Measurements from ENCODE around the gene AJAP1.

AJAP1 gene

GRCh38 chr1:4771267-4771666 is 116.9 kb downstream of the AJAP1 start:
- no peak for DNase-seq
- H3K9me2 ChIP-seq (replicated peaks; ENCODE audit: insufficient read depth, low read length) = no peaks in the 10 kb centered on the region
- H3K36me3 ChIP-seq (replicated peaks; ENCODE audit: insufficient read depth, low read length) = no peaks in the 10 kb centered on the region
- H3K9me3 ChIP-seq (replicated peaks; ENCODE audit: insufficient read depth, low read length) = no peaks in the 10 kb centered on the region
- H3K9ac ChIP-seq (ENCODE audit: low read length) = no peak overlapping the region
- no peak overlapping the region for H3K4me3 ChIP-seq (ENCODE audit: low read length)
- no peaks in the 10 kb centered on the region for H4K20me1 ChIP-seq (ENCODE audit: insufficient read depth, low read length)
- H3K27ac ChIP-seq (ENCODE audit: low read length) = no peak overlapping the region
- H3K4me1 ChIP-seq (ENCODE audit: low read length) = no peaks in the 10 kb centered on the region
- no peaks in the 10 kb centered on the region for H3K79me2 ChIP-seq (ENCODE audit: low read length)
- H3F3A ChIP-seq (ENCODE audit: insufficient read depth, low read length) = no peaks in the 10 kb centered on the region
- TF ChIP-seq EZH2 (optimal IDR thresholded peaks at IDR 0.05; ENCODE audit: low read depth, low read length) (no peak), EZH2phosphoT487 (IDR thresholded peaks at IDR 0.05; ENCODE audit: low read length) (no peak), CTCF (IDR thresholded peaks at IDR 0.05; ENCODE audit: low read length) (no peak)
- H2AFZ ChIP-seq (ENCODE audit: low read length) = no peak overlapping the region
- H3K4me2 ChIP-seq (ENCODE audit: low read depth, low read length) = no peak overlapping the region
- H3K27me3 ChIP-seq (replicated peaks; ENCODE audit: insufficient read depth, low read length) = peaks cover 95% of the 10 kb centered on the region

GRCh38 chr1:4771721-4772120 is 117.3 kb downstream of the AJAP1 start:
- Histone ChIP-seq H3K27ac (ENCODE audit: low read length) (no peak overlapping the region), H3K4me1 (ENCODE audit: low read length) (no peaks in the 10 kb centered on the region), H4K20me1 (ENCODE audit: insufficient read depth, low read length) (no peaks in the 10 kb centered on the region), H2AFZ (ENCODE audit: low read length) (no peak overlapping the region), H3K79me2 (ENCODE audit: low read length) (no peaks in the 10 kb centered on the region), H3K9me3 (replicated peaks; ENCODE audit: insufficient read depth, low read length) (no peaks in the 10 kb centered on the region), H3K4me2 (ENCODE audit: low read depth, low read length) (no peak overlapping the region), H3F3A (ENCODE audit: insufficient read depth, low read length) (no peaks in the 10 kb centered on the region), H3K36me3 (replicated peaks; ENCODE audit: insufficient read depth, low read length) (no peaks in the 10 kb centered on the region), H3K9ac (ENCODE audit: low read length) (no peak overlapping the region), H3K4me3 (ENCODE audit: low read length) (no peak overlapping the region), H3K27me3 (replicated peaks; ENCODE audit: insufficient read depth, low read length) (peaks cover 95% of the 10 kb centered on the region), H3K9me2 (replicated peaks; ENCODE audit: insufficient read depth, low read length) (no peaks in the 10 kb centered on the region)
- TF ChIP-seq EZH2 (optimal IDR thresholded peaks at IDR 0.05; ENCODE audit: low read depth, low read length) (no peak), EZH2phosphoT487 (IDR thresholded peaks at IDR 0.05; ENCODE audit: low read length) (no peak), CTCF (IDR thresholded peaks at IDR 0.05; ENCODE audit: low read length) (no peak)
- DNase-seq = no peak

- Histone ChIP-seq H3K4me3 (ENCODE audit: low read length) (no peak overlapping the region), H3K4me1 (ENCODE audit: low read length) (no peaks in the 10 kb centered on the region), H3K9ac (ENCODE audit: low read length) (no peak overlapping the region), H3K27ac (ENCODE audit: low read length) (no peak overlapping the region), H3K36me3 (replicated peaks; ENCODE audit: insufficient read depth, low read length) (no peaks in the 10 kb centered on the region), H3K79me2 (ENCODE audit: low read length) (no peaks in the 10 kb centered on the region), H3K27me3 (replicated peaks; ENCODE audit: insufficient read depth, low read length) (peaks cover 97% of the 10 kb centered on the region), H3K9me2 (replicated peaks; ENCODE audit: insufficient read depth, low read length) (no peaks in the 10 kb centered on the region), H4K20me1 (ENCODE audit: insufficient read depth, low read length) (no peaks in the 10 kb centered on the region), H3K9me3 (replicated peaks; ENCODE audit: insufficient read depth, low read length) (no peaks in the 10 kb centered on the region), H3F3A (ENCODE audit: insufficient read depth, low read length) (no peaks in the 10 kb centered on the region), H3K4me2 (ENCODE audit: low read depth, low read length) (no peak overlapping the region), H2AFZ (ENCODE audit: low read length) (no peak overlapping the region)
- DNase-seq = no peak
- TF ChIP-seq EZH2 (optimal IDR thresholded peaks at IDR 0.05; ENCODE audit: low read depth, low read length) (no peak), CTCF (IDR thresholded peaks at IDR 0.05; ENCODE audit: low read length) (no peak), EZH2phosphoT487 (IDR thresholded peaks at IDR 0.05; ENCODE audit: low read length) (no peak)
Measured at GRCh38 chr1:4772294-4773010, 118.0 kb downstream of the AJAP1 start.

All from MM.1S (cell line).